ENCODE data around the gene CTNNA2.

CTNNA2 gene

GRCh38 chr2:79882548-79882947, 369.7 kb downstream of the CTNNA2 start:
- H3K4me1 ChIP-seq (ENCODE audit: control insufficient read depth, insufficient read depth, low read length): no peaks in the 10 kb centered on the region
- no peaks in the 10 kb centered on the region for H3K36me3 ChIP-seq (ENCODE audit: control insufficient read depth, insufficient read depth, low read length)
- H3K9me3 ChIP-seq (ENCODE audit: control insufficient read depth, low read length): no peaks in the 10 kb centered on the region
- no peak overlapping the region for H3K4me3 ChIP-seq (ENCODE audit: low read length)
- H3K9ac ChIP-seq (ENCODE audit: low read length): no peak overlapping the region
- no peaks in the 10 kb centered on the region for H3K27me3 ChIP-seq (ENCODE audit: control insufficient read depth, insufficient read depth, low read length)

DNA sequence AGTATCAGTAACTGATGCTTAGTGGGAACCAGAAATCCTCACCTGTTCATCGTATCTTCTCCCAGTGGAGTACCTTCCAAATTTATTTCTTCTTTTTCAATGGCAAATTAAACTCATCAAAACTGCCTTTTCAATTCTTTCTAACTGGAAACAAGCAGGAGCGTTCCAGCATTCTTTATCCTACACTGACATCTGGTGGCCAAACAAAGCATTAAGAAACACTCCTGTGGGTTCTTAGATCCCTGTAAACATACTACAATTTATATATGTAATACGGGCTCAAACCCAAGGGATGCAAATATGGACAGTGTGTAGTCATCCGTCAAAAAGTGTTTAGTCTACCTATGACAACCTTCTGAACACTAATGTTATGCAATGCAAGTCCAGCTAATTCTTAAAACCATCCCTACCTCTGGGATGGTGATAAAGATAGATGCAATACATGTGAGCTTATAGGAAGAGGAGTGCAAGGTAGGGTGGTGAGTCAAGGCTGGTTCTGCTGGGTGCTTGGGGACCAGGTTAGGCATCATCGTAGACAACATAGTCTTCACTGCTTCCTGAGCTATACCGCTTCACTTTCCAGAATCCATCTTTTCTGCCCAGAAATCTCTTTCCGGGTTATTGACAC, 375.0 kb downstream of the CTNNA2 start:
- no peak overlapping the region for H3K9ac ChIP-seq (ENCODE audit: low read length)
- no peaks in the 10 kb centered on the region for H3K36me3 ChIP-seq (ENCODE audit: control insufficient read depth, insufficient read depth, low read length)
- H3K9me3 ChIP-seq (ENCODE audit: control insufficient read depth, low read length): no peaks in the 10 kb centered on the region
- H3K4me1 ChIP-seq (ENCODE audit: control insufficient read depth, insufficient read depth, low read length): no peaks in the 10 kb centered on the region
- no peak overlapping the region for H3K4me3 ChIP-seq (ENCODE audit: low read length)
- H3K27me3 ChIP-seq (ENCODE audit: control insufficient read depth, insufficient read depth, low read length): no peaks in the 10 kb centered on the region

- H3K4me3 ChIP-seq (ENCODE audit: low read length): no peak overlapping the region
- H3K9ac ChIP-seq (ENCODE audit: low read length): no peak overlapping the region
- no peaks in the 10 kb centered on the region for H3K27me3 ChIP-seq (ENCODE audit: control insufficient read depth, insufficient read depth, low read length)
- no peaks in the 10 kb centered on the region for H3K9me3 ChIP-seq (ENCODE audit: control insufficient read depth, low read length)
- H3K36me3 ChIP-seq (ENCODE audit: control insufficient read depth, insufficient read depth, low read length): no peaks in the 10 kb centered on the region
- no peaks in the 10 kb centered on the region for H3K4me1 ChIP-seq (ENCODE audit: control insufficient read depth, insufficient read depth, low read length)
These were observed 379.3 kb downstream of the CTNNA2 start for GRCh38 chr2:79892123-79892522.

DNA sequence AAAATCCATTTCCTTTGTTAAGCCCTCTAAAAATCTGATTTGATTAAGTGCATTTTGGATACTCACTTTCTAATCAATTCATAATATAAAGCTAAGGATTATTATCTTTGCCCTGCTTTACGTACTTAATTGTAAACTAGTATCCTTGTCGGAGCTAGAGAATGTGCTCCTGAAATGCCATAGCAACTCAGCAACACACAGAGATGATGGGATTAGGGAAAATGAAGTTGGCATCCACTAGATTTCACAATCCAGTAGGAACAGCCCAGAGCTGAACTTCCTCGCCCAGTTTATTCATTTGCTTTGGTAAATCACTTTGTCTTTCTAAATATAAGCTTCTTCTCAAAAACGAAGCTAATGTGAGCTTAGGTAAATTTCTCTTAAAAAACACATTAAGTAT, 386.3 kb downstream of the CTNNA2 start:
- Histone ChIP-seq H3K4me1 (ENCODE audit: control insufficient read depth, insufficient read depth, low read length) (no peaks in the 10 kb centered on the region), H3K4me3 (ENCODE audit: low read length) (no peak overlapping the region)

GRCh38 chr2:79901161-79901560, 388.3 kb downstream of the CTNNA2 start:
- no peak overlapping the region for H3K4me3 ChIP-seq (ENCODE audit: low read length)
- H3K4me1 ChIP-seq (ENCODE audit: control insufficient read depth, insufficient read depth, low read length): no peaks in the 10 kb centered on the region
- no peaks in the 10 kb centered on the region for H3K36me3 ChIP-seq (ENCODE audit: control insufficient read depth, insufficient read depth, low read length)
- H3K9me3 ChIP-seq (ENCODE audit: control insufficient read depth, low read length): no peaks in the 10 kb centered on the region
- no peak overlapping the region for H3K9ac ChIP-seq (ENCODE audit: low read length)
- no peaks in the 10 kb centered on the region for H3K27me3 ChIP-seq (ENCODE audit: control insufficient read depth, insufficient read depth, low read length)

More for the DNA sequence above, 386.3 kb downstream of the CTNNA2 start:
- Histone ChIP-seq H3K9me3 (ENCODE audit: control insufficient read depth, low read length) (no peaks in the 10 kb centered on the region), H3K36me3 (ENCODE audit: control insufficient read depth, insufficient read depth, low read length) (no peaks in the 10 kb centered on the region), H3K27me3 (ENCODE audit: control insufficient read depth, insufficient read depth, low read length) (no peaks in the 10 kb centered on the region), H3K9ac (ENCODE audit: low read length) (no peak overlapping the region)

DNA sequence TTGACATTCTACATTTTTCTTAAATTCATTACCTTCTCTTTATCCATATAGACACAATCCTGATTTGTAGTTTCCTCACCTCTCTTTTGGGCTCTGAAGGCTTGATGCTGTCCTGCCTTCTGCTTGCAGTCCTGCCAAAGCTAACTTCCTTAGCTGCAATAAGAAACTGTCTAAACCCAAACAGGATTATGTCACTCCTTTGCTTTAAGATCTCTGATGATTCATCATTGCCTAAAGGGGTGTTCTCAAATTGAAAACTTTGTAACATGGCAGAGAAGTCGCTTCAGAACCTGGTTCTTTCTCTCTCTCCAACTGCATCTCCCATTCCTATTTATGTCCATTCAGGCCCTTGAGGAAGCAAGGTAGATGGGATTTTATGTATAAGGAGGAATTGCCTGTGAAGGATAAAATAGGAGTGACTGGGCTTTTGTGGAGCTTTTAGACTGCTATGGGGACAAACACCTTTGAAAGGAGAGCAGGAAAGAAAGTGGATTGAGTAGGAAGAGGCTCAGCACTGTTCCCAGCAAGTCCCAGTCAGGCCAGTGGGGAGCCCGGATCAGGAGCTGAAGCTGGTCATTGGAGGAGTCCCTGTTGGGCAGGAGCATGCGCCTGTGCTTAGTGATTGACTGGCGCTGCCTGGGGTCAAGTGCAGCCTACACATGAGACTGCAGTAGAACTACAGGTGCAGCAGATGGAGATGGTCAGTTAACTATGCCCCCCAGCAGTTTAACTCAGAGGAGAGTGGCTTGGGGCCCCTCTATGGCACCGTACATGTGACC, 390.6 kb downstream of the CTNNA2 start:
- H3K9ac ChIP-seq (ENCODE audit: low read length): no peak overlapping the region
- H3K4me3 ChIP-seq (ENCODE audit: low read length): no peak overlapping the region
- no peaks in the 10 kb centered on the region for H3K27me3 ChIP-seq (ENCODE audit: control insufficient read depth, insufficient read depth, low read length)
- H3K4me1 ChIP-seq (ENCODE audit: control insufficient read depth, insufficient read depth, low read length): no peaks in the 10 kb centered on the region
- no peaks in the 10 kb centered on the region for H3K36me3 ChIP-seq (ENCODE audit: control insufficient read depth, insufficient read depth, low read length)
- H3K9me3 ChIP-seq (ENCODE audit: control insufficient read depth, low read length): no peaks in the 10 kb centered on the region

GRCh38 chr2:79906139-79906890, 393.5 kb downstream of the CTNNA2 start:
- Histone ChIP-seq H3K27me3 (ENCODE audit: control insufficient read depth, insufficient read depth, low read length) (no peaks in the 10 kb centered on the region), H3K9ac (ENCODE audit: low read length) (no peak overlapping the region), H3K9me3 (ENCODE audit: control insufficient read depth, low read length) (no peaks in the 10 kb centered on the region), H3K4me1 (ENCODE audit: control insufficient read depth, insufficient read depth, low read length) (no peaks in the 10 kb centered on the region), H3K4me3 (ENCODE audit: low read length) (no peak overlapping the region), H3K36me3 (ENCODE audit: control insufficient read depth, insufficient read depth, low read length) (no peaks in the 10 kb centered on the region)

DNA sequence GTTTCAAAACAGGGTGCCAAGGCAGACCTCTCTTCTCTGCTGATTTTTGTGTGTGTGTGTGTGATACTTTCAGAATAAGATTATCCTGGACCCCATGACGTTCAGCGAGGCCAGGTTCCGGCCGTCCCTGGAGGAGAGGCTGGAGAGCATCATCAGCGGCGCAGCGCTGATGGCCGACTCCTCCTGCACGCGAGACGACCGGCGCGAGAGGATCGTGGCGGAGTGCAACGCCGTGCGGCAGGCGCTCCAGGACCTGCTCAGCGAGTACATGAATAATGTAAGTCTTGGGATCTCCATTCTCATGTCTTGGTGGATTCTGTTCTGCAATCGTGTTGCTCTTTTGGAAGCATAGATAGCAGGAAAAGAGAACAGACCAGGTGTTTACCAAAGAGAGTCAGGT, 396.7 kb downstream of the CTNNA2 start:
- no peaks in the 10 kb centered on the region for H3K9me3 ChIP-seq (ENCODE audit: control insufficient read depth, low read length)
- no peaks in the 10 kb centered on the region for H3K27me3 ChIP-seq (ENCODE audit: control insufficient read depth, insufficient read depth, low read length)
- H3K36me3 ChIP-seq (ENCODE audit: control insufficient read depth, insufficient read depth, low read length): no peaks in the 10 kb centered on the region
- H3K4me3 ChIP-seq (ENCODE audit: low read length): no peak overlapping the region
- H3K9ac ChIP-seq (ENCODE audit: low read length): no peak overlapping the region
- H3K4me1 ChIP-seq (ENCODE audit: control insufficient read depth, insufficient read depth, low read length): no peaks in the 10 kb centered on the region

DNA sequence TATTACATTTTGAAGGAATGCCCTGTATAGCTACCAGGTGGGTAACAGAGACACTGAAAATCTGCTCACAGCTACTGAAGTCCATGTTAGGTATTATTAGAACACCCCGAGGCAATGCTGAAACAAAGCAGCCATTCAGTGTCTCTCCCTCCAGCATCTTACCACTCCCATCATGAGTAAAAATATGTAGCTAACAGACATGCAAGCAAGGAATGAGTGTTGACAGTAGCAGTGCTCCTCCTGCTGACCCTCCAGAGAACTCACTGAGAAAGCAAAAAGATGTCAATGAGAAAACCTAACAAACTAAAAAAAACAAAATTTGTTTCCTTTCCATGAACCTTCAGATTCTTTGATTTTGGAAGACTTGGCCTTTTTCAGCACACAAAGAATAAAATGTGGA, 397.8 kb downstream of the CTNNA2 start:
- H3K9me3 ChIP-seq (ENCODE audit: control insufficient read depth, low read length): no peaks in the 10 kb centered on the region
- no peak overlapping the region for H3K4me3 ChIP-seq (ENCODE audit: low read length)
- no peak overlapping the region for H3K9ac ChIP-seq (ENCODE audit: low read length)
- no peaks in the 10 kb centered on the region for H3K27me3 ChIP-seq (ENCODE audit: control insufficient read depth, insufficient read depth, low read length)
- no peaks in the 10 kb centered on the region for H3K36me3 ChIP-seq (ENCODE audit: control insufficient read depth, insufficient read depth, low read length)
- H3K4me1 ChIP-seq (ENCODE audit: control insufficient read depth, insufficient read depth, low read length): no peaks in the 10 kb centered on the region

DNA sequence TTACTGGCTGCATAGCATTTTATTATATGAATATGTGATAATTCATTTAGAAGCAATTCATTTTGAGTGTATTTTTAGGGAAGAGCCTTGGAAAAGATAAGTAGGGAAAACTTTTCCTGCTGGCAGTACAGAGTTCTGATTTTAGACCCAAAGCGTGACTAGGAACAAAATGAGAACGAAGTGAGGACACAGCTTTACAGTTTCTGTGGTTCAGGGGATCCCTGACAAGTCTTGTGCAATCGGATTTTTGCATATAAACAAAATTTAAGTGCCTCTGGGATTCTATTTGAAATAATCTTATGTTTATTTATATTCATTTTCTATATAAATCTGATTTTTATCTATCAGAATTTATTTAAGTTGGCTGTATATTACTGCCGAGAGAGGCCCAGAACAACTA, 402.6 kb downstream of the CTNNA2 start:
- Histone ChIP-seq H3K36me3 (ENCODE audit: control insufficient read depth, insufficient read depth, low read length) (no peaks in the 10 kb centered on the region), H3K4me3 (ENCODE audit: low read length) (no peak overlapping the region), H3K27me3 (ENCODE audit: control insufficient read depth, insufficient read depth, low read length) (no peaks in the 10 kb centered on the region), H3K4me1 (ENCODE audit: control insufficient read depth, insufficient read depth, low read length) (no peaks in the 10 kb centered on the region), H3K9me3 (ENCODE audit: control insufficient read depth, low read length) (no peaks in the 10 kb centered on the region), H3K9ac (ENCODE audit: low read length) (no peak overlapping the region)

- Histone ChIP-seq H3K4me3 (ENCODE audit: low read length) (no peak overlapping the region), H3K9me3 (ENCODE audit: control insufficient read depth, low read length) (no peaks in the 10 kb centered on the region), H3K4me1 (ENCODE audit: control insufficient read depth, insufficient read depth, low read length) (no peaks in the 10 kb centered on the region), H3K9ac (ENCODE audit: low read length) (no peak overlapping the region), H3K36me3 (ENCODE audit: control insufficient read depth, insufficient read depth, low read length) (no peaks in the 10 kb centered on the region), H3K27me3 (ENCODE audit: control insufficient read depth, insufficient read depth, low read length) (no peaks in the 10 kb centered on the region)
These were observed 403.4 kb downstream of the CTNNA2 start for GRCh38 chr2:79916285-79916684.

GRCh38 chr2:79920512-79921076, 407.7 kb downstream of the CTNNA2 start:
- H3K4me3 ChIP-seq (ENCODE audit: low read length): no peak overlapping the region
- H3K27me3 ChIP-seq (ENCODE audit: control insufficient read depth, insufficient read depth, low read length): no peaks in the 10 kb centered on the region
- H3K4me1 ChIP-seq (ENCODE audit: control insufficient read depth, insufficient read depth, low read length): no peaks in the 10 kb centered on the region

More at GRCh38 chr2:79920512-79921076, 407.7 kb downstream of the CTNNA2 start:
- H3K36me3 ChIP-seq (ENCODE audit: control insufficient read depth, insufficient read depth, low read length): no peaks in the 10 kb centered on the region
- no peak overlapping the region for H3K9ac ChIP-seq (ENCODE audit: low read length)
- H3K9me3 ChIP-seq (ENCODE audit: control insufficient read depth, low read length): no peaks in the 10 kb centered on the region

Measured in mucosa of stomach (tissue), 1 donor.